Common myeloid progenitor, CD34-positive (primary cell): ENCODE measurements around the gene LAMA4.

Source experiments
- CTCF ChIA-PET: fragments of 350-600 bp; sonication (Branson Sonifier 250); formaldehyde crosslinking; loops from one replicate; lab custom pipeline; 2021; ENCODE audit warnings: antibody characterized with exemption; lab: Charles Lee
- POLR2A ChIA-PET: fragments of 350-600 bp; sonication (Branson Sonifier 250); formaldehyde crosslinking; loops from one replicate; lab custom pipeline; 2021; ENCODE audit warnings: antibody characterized with exemption; lab: Charles Lee
- DNase-seq, 3 donors: peaks; one replicate each; pipeline versions ENCODE4 v3.0.0 to v3.0.0-alpha.2; 2013
- H3K27ac ChIP-seq, 2 experiments: 1 replicate in 1 of 2; 2 replicates in 1 of 2; pipeline ENCODE4 v1.7.0; 2013; ENCODE audit warnings: inconsistent platforms in 2 of 2, low read length in 2 of 2, mild to moderate bottlenecking in 2 of 2, low read depth in 1 of 2, moderate library complexity in 1 of 2; ENCODE audit not compliant: severe bottlenecking in 2 of 2, insufficient read depth in 1 of 2, poor library complexity in 1 of 2
- H3K27me3 ChIP-seq, 5 experiments: replicated peaks in 2 of 5; 1 replicate in 3 of 5; 2 replicates in 2 of 5; pipeline versions ENCODE4 v1.6.1 to v1.7.0; 2013; ENCODE audit warnings: low read length in 4 of 5, mild to moderate bottlenecking in 2 of 5, moderate library complexity in 2 of 5, inconsistent platforms in 1 of 5; ENCODE audit not compliant: insufficient read depth in 5 of 5, control insufficient read depth in 4 of 5
- H3K36me3 ChIP-seq, 4 experiments: 1 replicate in 2 of 4; 2 replicates in 2 of 4; pipeline versions ENCODE4 v1.6.1 to v1.7.0; 2013; ENCODE audit warnings: low read length in 3 of 4, control low read depth in 1 of 4, mild to moderate bottlenecking in 1 of 4; ENCODE audit not compliant: control insufficient read depth in 4 of 4, insufficient read depth in 4 of 4
- H3K4me1 ChIP-seq, 4 experiments: 1 replicate in 3 of 4; 2 replicates in 1 of 4; pipeline versions ENCODE4 v1.6.1 to v1.7.1; 2013; ENCODE audit warnings: low read length in 3 of 4, mild to moderate bottlenecking in 3 of 4, control low read depth in 1 of 4, inconsistent platforms in 1 of 4, moderate library complexity in 1 of 4; ENCODE audit not compliant: control insufficient read depth in 4 of 4, insufficient read depth in 4 of 4; ENCODE audit errors: control extremely low read depth in 1 of 4
- H3K4me3 ChIP-seq, 7 experiments: 1 replicate in 4 of 7; 2 replicates in 3 of 7; pipeline versions ENCODE4 v1.5.1 to v1.7.0; 2013; ENCODE audit warnings: mild to moderate bottlenecking in 7 of 7, low read length in 6 of 7, moderate library complexity in 6 of 7, inconsistent platforms in 2 of 7, low read depth in 2 of 7, control low read depth in 1 of 7; ENCODE audit not compliant: insufficient read depth in 4 of 7, control insufficient read depth in 1 of 7; ENCODE audit errors: extremely low read depth in 1 of 7
- H3K9me3 ChIP-seq, 5 experiments: 1 replicate in 4 of 5; 2 replicates in 1 of 5; pipeline versions ENCODE4 v1.6.1 to v1.7.1; 2013; ENCODE audit warnings: low read length in 4 of 5, mild to moderate bottlenecking in 2 of 5, inconsistent platforms in 1 of 5, low read depth in 1 of 5, moderate library complexity in 1 of 5; ENCODE audit not compliant: control insufficient read depth in 4 of 5, insufficient read depth in 2 of 5; ENCODE audit errors: control extremely low read depth in 1 of 5
- WGBS: methylation state at CpG from one replicate; pipeline ENCODE4 v1.1.5; 2013; ENCODE audit not compliant: insufficient coverage; 5-methylcytosine and 5-hydroxymethylcytosine counted together

The LAMA4 gene

DNA sequence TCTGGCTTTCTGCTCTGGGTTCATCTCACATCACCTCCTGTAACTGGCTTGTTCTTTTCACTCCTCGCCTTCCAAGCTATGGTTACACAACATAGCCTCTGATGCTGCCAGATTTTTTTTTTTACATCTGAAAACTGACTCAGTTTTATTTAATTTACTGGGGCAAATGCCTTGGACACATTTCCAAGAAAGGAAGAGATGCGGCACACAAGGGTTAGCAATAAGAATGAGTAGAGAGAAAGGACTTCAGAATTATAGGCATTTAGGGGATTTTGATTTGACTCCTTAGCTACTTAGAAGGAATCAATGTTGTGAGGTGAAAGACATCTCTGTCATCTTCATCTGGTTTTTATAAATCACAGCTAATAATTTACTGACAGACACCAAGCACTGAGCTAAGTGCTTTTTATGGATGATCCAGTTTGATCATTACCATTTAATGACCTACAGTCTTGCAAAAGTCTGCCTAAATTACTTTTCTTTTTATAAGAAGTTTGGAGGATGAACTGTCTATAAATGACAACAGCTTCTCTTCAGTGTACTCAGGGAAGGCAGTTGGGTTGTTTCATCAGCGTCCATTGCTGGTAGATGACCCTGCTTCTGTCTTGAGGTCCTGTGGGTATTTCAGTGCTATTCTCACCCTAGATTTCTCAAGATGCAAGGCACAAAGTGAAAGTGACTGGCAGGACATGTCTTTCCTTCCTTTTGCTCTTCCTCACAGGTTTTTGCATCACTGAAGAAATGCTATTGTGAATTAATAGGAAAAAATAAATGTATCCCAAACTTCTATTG, 31.1 kb downstream of the LAMA4 start:
- 86% methylated on average over 3 of the region's 3 CpGs for WGBS
- no peaks in the 10 kb centered on the region for H3K9me3 ChIP-seq
- peaks cover 0 to 2% (median 0%) of the 10 kb centered on the region in 5 experiments for H3K27me3 ChIP-seq
- no peaks in the 10 kb centered on the region for H3K36me3 ChIP-seq
- H3K4me3 ChIP-seq: no peak overlapping the region
- ChIA-PET CTCF (no interaction called here), POLR2A (no interaction called here)
- no peak overlapping the region for H3K27ac ChIP-seq
- no peak for DNase-seq
- H3K4me1 ChIP-seq: no peaks in the 10 kb centered on the region

DNA sequence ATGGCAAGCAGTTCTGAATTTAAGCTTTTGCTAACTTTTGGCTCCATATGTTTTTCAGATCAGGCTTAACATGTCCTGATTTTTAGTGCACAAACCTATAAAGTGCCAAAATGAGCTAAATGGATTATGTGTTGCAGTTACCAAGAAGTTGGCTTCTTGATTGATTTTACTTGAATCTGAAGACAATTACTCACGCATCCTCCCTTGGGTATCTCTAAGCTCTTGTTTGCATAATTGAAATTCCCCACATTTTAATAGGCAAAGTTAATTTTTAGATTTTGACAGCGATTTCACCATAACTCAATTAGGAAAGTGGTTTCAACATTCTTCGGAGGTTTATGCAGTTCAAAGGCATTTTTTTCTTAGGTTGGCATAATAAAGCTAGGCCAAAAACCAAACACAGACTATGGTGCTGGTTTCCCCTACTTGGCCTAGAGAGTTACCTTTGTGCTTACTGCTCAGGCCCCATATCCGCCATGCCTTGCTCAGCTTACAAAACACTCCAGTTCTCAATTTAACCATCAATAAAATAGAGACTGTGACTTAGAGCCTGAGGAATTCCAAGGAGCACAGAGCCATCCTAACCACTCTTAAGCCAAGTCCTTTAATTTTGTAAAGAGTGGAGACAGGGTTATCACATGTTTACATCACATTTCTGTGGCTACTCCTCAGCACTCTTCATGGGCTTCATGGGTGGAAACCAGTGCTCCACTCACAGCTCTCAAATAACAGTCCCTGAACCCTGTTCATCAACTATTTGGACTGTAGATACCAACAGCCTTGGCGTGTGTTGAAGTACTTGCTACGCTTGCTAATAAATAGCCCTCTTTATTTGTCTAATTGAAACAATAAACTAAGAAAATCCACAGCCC, 32.1 kb downstream of the LAMA4 start:
- Histone ChIP-seq H3K4me1 (no peaks in the 10 kb centered on the region), H3K9me3 (no peaks in the 10 kb centered on the region), H3K36me3 (no peaks in the 10 kb centered on the region), H3K27ac (no peak overlapping the region), H3K4me3 (no peak overlapping the region), H3K27me3 (peaks cover 0 to 2% (median 0%) of the 10 kb centered on the region in 5 experiments)
- ChIA-PET CTCF (interaction anchor here (1.3 kb wide), 1 partner anchor 9 kb away, joined by 4 read pairs; no protein-coding TSS in a partner anchor), POLR2A (no interaction called here)
- 95% methylated on average over 4 of the region's 6 CpGs for WGBS
- DNase-seq: no peak

DNA sequence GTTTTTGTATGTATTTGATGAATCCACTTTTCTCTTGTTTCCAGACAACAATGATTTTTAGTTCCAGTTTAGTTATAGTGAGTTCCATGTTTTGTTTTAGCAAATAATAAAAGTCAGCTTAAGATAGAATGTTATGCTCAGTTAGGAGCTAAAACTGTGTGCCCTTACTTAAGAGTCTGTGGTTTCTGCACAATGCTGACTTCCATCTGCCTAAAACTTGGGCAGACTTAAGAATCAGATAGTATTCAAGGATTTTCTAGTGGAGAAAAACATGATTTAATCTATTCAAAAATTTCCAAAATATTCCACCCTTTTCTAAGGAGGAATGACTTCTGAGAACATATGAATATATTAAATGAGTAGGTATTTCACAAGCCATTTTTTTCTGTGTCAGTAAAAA, 32.8 kb downstream of the LAMA4 start:
- Histone ChIP-seq H3K4me1 (no peaks in the 10 kb centered on the region), H3K4me3 (no peak overlapping the region), H3K27me3 (peaks cover 0 to 2% (median 0%) of the 10 kb centered on the region in 5 experiments), H3K36me3 (no peaks in the 10 kb centered on the region), H3K9me3 (no peaks in the 10 kb centered on the region), H3K27ac (no peak overlapping the region)
- ChIA-PET POLR2A (no interaction called here), CTCF (interaction anchor here (1.3 kb wide), 1 partner anchor 9 kb away, joined by 4 read pairs; no protein-coding TSS in a partner anchor)
- DNase-seq: no peak

DNA sequence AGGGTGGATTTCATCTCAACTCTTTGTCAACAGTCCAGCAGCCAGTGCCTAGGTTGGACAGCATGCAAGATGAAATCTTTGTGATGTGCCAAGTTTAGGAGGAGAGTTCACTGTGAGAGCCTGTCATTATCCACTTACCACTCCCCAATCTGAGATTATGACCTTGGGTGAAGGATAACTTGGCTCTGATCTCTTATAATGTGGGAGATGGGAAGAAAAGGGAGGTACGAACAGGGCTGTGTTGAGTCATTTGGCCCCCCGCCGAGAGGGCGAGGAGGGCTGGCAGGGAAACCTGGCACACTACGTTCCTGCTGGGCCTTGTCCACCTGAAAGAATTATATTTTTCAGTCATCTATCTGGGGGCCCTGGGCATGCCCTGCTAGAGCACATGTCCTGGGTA, 35.8 kb downstream of the LAMA4 start:
- no peak overlapping the region for H3K4me3 ChIP-seq
- no peak for DNase-seq
- no peaks in the 10 kb centered on the region for H3K4me1 ChIP-seq
- 100% methylated on average over 4 of the region's 5 CpGs for WGBS
- H3K36me3 ChIP-seq: no peaks in the 10 kb centered on the region
- H3K27ac ChIP-seq: no peak overlapping the region
- ChIA-PET POLR2A (no interaction called here), CTCF (no interaction called here)
- no peaks in the 10 kb centered on the region for H3K9me3 ChIP-seq
- H3K27me3 ChIP-seq: peaks cover 0 to 1% (median 0%) of the 10 kb centered on the region in 5 experiments

DNA sequence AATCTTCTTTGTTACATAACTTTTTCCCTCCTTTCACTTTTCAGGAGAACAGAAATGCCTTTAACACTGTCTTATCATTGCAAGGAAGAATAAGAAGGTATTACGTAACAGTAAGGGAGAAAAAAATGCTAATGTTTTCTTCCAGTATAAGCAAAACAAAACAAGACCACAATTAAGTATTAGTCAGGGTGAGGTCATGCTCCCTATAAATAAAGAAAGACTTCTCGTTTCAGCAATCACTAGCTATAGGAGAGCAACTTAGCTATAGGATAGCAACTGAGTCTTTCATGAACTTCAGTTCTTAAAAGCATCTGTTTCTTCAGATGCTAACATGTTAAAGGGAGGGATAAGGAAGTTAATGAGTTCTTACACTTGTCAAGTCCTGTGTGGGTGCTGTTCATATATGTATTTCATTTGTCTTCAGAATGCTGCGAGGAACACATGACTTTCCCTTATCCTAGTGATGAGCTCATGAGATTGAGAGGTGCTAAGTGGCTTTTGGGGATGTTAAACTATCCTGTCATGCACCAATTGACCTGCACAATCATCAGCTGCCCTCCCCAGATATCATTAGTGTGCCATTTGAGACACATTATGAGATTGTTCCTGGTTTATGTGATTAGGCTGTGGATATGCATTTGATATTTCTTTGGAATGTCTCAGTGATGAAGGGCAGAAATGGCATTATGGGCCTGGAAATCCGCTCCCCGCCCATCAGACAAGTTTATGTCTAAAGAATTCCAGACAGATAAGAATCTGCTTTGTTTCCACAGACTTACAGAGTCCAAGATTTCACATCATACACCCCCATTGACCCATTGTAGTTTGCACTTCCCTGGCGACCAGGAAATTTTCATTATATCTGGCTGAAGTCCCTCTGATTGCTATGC, 37.5 kb downstream of the LAMA4 start:
- ChIA-PET POLR2A (no interaction called here), CTCF (interaction anchor here (1.1 kb wide), 1 partner anchor 94 kb away, joined by 3 read pairs; no protein-coding TSS in a partner anchor)
- H3K27me3 ChIP-seq: no peaks in the 10 kb centered on the region
- no peak for DNase-seq
- H3K36me3 ChIP-seq: no peaks in the 10 kb centered on the region
- H3K27ac ChIP-seq: no peak overlapping the region
- 92% methylated on average over 3 of the region's 6 CpGs for WGBS
- no peaks in the 10 kb centered on the region for H3K9me3 ChIP-seq
- no peaks in the 10 kb centered on the region for H3K4me1 ChIP-seq
- H3K4me3 ChIP-seq: no peak overlapping the region

DNA sequence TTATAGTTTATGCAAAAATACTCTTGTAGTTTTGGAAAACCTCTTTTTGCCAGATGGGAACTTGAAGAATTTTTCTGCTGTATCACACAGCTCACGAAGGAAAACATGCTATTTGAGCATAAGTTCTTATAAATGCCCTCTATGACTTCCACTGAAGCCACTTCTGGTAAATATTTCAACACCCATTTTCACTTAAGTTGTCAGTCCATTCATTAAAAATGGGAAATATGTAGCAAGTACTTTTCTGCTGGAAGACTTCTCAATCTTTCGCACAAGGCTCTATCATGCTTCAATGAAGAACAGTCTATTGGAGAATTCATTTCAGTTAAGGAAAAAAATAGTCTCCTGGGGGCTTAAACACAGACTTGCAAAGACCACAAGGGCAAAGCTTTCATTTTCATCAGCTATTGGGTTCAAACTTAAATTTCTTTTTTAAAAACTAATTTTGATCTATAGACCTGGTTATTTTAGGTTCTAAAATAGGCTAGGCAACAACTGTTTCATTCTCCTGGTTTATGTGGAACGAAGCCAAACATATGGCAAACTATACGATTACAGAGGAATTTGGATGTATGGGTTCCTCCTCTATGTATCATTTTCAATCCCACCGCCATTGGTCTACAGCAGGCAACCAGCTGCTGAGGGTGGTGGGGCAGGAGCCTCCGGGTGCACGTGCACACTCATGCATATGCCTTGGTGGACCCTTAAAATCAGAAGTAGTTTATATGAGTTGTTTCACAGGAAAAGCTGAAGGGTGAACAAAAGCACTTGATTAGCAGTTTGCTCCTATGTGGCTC, 38.7 kb downstream of the LAMA4 start:
- Histone ChIP-seq H3K36me3 (no peaks in the 10 kb centered on the region), H3K9me3 (no peaks in the 10 kb centered on the region), H3K4me1 (no peaks in the 10 kb centered on the region), H3K27ac (no peak overlapping the region), H3K4me3 (no peak overlapping the region), H3K27me3 (no peaks in the 10 kb centered on the region)
- ChIA-PET POLR2A (no interaction called here), CTCF (no interaction called here)
- DNase-seq: no peak
- 98% methylated on average over 7 of the region's 7 CpGs for WGBS
